Epithelial cell of esophagus (primary cell): ENCODE data around the gene LMX1B.
"Not testable (repeated sequence)": the region's sequence is repeated elsewhere in the genome, so short reads cannot be mapped to it uniquely, and the experiment has no call there.

ENCODE experiments used
- DNase-seq: peaks from one replicate; pipeline ENCODE4 v3.0.0; 2010; ENCODE audit warnings: low read depth
- H3K4me3 ChIP-seq: 2 replicates; pipeline ENCODE4 v1.5.1; 2011; ENCODE audit warnings: mild to moderate bottlenecking, low read length, control low read depth
- TF ChIP-seq, protein P1 (sequence below): IDR thresholded peaks from 2 replicates; pipeline ENCODE4 v1.5.1; 2011; ENCODE audit warnings: low read depth, mild to moderate bottlenecking, low read length, control low read depth, inconsistent platforms; ENCODE audit not compliant: insufficient read depth; ENCODE audit errors: missing control alignments

LMX1B gene

DNA sequence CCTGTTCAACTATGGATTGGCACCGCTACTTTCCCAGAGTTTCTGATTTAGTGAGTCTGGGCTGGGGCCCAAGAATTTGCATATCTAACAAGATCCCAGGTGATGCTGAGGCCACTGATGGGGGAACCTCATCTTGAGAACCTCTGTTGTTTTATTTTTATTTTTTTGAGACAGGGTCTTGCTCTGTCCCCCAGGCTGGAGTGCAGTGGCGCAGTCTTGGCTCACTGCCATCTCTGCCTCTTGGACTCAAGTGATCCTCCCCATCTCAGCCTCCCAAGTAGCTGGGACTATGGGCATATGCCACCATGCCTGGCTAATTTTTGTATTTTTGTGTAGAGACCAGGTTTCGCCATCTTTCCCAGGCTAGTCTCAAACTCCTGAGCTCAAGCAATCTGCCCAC, 35.7 kb downstream of the LMX1B start:
- H3K4me3 ChIP-seq = no peak overlapping the region

DNA sequence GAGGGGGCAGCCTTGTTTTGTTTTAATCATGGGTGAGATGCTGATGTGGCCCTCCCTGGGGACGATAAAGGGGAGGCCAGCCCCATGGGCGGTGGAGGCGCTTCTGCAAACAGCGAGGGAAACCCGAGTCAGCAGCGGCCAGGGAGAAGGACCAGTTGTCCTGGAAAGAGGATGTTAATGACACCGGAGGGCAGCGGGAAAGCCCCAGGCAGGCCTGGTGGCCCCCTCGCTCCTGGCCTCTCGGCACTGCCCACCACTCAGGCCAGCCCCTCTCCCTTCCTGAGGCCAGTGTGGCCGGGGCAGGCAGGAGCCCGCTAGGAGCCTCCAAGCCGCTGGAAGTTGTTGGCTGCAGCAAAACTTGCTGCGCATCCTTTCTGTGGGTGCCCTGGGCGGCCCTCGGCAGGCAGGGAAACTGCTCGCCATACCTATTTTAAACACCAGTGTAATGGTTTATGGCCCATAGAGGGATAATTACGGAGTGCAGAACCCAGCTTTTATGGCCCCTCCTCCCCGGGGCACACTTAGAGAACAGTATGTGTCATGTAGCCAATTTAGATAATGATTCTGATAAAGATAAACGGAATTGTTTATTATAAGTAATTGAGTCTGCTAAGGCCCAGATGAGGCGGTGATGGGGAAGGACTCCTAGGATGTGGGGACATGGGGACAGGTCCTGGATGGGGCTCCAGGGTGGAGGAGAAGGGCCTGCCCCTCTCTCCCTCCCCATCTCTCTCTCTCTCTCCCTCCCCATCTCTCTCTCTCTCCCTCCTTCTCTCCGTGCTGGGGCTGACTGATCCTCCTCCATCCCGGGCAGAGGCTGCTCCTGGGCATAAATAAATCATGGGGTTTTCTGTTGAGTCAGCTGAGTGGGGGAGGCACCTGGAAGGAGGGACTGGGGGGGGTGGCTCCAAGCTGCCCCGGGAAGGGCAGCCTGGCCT, 36.9 kb downstream of the LMX1B start:
- no peak for DNase-seq
- no peak overlapping the region for H3K4me3 ChIP-seq
- TF ChIP-seq, protein P1, sequence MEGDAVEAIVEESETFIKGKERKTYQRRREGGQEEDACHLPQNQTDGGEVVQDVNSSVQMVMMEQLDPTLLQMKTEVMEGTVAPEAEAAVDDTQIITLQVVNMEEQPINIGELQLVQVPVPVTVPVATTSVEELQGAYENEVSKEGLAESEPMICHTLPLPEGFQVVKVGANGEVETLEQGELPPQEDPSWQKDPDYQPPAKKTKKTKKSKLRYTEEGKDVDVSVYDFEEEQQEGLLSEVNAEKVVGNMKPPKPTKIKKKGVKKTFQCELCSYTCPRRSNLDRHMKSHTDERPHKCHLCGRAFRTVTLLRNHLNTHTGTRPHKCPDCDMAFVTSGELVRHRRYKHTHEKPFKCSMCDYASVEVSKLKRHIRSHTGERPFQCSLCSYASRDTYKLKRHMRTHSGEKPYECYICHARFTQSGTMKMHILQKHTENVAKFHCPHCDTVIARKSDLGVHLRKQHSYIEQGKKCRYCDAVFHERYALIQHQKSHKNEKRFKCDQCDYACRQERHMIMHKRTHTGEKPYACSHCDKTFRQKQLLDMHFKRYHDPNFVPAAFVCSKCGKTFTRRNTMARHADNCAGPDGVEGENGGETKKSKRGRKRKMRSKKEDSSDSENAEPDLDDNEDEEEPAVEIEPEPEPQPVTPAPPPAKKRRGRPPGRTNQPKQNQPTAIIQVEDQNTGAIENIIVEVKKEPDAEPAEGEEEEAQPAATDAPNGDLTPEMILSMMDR = no peak

More for the DNA sequence above, 35.7 kb downstream of the LMX1B start:
- TF ChIP-seq, protein P1 = no peak
- no peak for DNase-seq

DNA sequence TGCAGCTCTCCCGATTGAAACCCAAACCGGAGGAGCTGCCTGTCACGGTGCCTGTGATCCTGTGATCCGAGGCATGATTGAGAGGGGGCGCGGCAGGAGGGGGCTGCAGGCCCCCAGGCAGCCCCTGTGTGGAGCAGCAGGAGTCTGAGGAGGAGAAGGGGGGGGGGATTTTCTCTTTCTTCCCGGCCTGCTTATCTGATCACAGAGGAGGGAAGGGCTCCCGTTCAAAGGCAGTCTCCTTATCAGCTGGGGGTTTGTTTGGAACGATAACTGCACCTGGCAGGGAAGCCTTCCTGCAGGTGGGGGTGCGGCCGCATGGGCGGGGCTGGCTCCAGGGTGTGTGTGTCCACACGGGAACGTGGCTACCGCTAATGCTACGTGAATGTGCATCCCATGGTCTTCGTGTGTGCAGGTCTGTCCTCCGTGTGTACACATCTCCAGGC, 38.4 kb downstream of the LMX1B start:
- DNase-seq = no peak
- TF ChIP-seq, protein P1 = no peak
- no peak overlapping the region for H3K4me3 ChIP-seq

DNA sequence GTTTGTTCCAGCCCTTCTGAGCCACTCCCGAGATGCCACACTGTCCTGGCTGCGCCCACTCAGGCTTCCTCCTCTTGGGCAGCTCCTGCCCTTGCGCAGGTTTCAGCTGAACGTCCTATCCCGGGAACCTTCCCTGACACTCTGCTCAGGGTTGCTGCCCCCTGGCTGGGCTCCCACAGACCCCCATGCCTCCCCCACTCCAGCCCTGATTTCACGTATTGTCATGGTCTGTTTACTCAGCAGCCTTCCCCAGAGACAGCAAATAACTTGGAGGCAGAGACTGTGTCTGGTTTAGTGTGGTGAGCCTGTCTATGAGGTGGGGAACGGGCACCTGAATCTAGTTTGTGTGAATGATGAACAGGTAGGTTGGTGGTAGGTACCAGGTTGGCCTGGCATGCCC, 40.4 kb downstream of the LMX1B start:
- TF ChIP-seq, protein P1 = no peak
- no peak for DNase-seq
- no peak overlapping the region for H3K4me3 ChIP-seq

DNA sequence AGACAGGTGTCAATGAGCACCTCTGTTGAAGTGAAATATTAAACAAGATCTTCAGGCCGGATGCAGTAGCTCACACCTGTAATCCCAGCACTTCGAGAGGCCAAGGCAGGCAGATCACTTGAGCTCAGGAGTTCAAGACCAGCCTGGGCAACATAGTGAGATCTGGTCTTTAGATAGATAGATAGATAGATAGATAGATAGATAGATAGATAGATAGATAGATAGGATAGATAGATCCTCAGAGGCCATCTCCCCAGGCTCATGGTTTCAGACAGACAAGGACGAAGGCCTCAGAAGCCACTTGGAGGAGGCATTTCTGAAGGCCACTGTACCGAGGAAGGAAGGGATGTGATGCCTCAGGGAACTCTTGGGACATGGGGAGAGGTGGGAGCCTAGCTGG, 42.5 kb downstream of the LMX1B start:
- DNase-seq, H3K4me3 ChIP-seq: not testable (repeated sequence)

DNA sequence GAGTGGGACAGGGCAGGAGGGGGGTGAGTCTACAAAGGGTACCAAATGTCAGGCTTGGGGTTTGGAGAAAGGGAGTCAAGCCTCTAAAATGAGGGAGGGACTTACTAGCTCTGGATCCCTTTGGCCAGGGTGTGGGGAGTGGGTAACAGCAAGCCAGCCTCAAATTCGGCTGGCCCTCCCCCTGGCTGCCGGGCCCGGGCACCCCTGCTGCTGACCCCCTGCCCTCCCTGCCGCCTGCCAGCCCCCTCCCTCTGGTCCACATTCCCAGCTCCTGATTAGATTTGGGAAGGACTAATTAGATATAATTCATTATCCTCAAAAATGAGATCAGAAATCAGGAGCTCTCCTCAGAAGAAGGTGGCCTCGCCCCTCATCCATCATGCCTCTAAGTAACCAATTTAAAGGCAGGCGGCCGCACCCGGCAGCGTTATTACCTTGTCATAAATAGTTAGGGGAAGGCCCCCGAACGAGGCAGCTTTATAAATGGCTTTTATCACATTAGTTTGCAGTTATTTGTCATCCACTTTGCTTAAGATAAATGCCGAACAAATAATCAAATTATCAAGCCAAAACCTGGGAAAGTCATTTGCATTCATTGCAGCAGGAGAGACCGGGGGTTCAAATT, 44.6 kb downstream of the LMX1B start:
- TF ChIP-seq, protein P1 = no peak
- no peak overlapping the region for H3K4me3 ChIP-seq
- DNase-seq = no peak

DNA sequence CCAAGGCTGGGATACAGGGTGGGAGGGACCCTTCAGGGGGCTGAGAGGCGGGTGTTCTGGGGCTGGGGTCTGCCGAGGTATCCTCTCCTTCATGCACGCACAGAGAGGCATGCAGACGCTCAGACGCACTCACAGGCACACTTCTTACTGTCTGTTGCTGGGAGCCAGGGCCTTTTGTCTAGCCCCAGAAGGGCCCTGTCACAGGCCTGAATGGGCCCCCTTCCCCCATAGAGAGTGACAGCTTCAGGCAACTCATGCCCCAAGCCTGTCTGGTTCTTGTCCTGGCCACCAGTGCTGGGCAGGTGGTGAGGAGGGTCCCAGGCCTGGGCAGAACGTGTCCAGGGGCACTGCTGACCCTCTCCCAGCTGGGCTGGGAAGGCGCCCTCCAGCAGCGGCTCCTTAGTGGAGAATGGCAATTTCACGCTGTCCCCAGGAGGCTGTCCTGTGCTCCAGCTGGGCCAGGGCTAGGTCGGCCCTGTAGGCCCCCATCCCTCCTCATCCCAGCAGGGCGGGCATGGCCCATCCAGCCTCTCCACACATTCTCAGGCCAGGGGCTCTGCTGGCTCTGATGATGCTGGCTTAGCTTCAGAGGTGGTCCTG, 45.3 kb downstream of the LMX1B start:
- no peak for DNase-seq
- TF ChIP-seq, protein P1 = no peak
- H3K4me3 ChIP-seq = no peak overlapping the region
